HEK293 (cell line): ENCODE results near the gene CACNG6.
A peak's percentile ranks its signal among the peaks of the same experiment; 100 is the strongest.

Experiments
- CTCF ChIA-PET: fragments of 350-600 bp; formaldehyde crosslinking; extraction: SDS; loops from one replicate; lab custom pipeline; 2021; ENCODE audit warnings: antibody characterized with exemption; lab: Yijun Ruan, JAX
- POLR2A ChIA-PET: fragments of 300-600 bp; formaldehyde crosslinking; extraction: SDS; loops from one replicate; lab custom pipeline; 2020; ENCODE audit warnings: antibody characterized with exemption, inconsistent platforms; lab: Yijun Ruan, JAX
- H3K27ac ChIP-seq: fragments of 200-500 bp; sonication (Bioruptor generic); 2 replicates; pipeline ENCODE4 v1.5.1; 2014; ENCODE audit warnings: low read depth, low read length, control low read depth, inconsistent platforms; ENCODE audit errors: extremely low read depth
- H3K36me3 ChIP-seq, 2 experiments: fragments of 200-500 bp in 1 of 2; sonication (Bioruptor generic) in 1 of 2; 1 replicate in 1 of 2; 2 replicates in 1 of 2; pipeline ENCODE4 v1.5.1; 2014 to 2017; ENCODE audit warnings: inconsistent platforms in 2 of 2, low read length in 2 of 2; ENCODE audit not compliant: control insufficient read depth in 2 of 2, insufficient read depth in 1 of 2
- H3K4me1 ChIP-seq: fragments of 200-500 bp; sonication (Bioruptor generic); 2 replicates; pipeline ENCODE4 v1.5.1; 2014; ENCODE audit warnings: mild to moderate bottlenecking, low read length, inconsistent platforms; ENCODE audit not compliant: control insufficient read depth, insufficient read depth
- H3K4me3 ChIP-seq: 2 replicates; pipeline ENCODE4 v1.5.1; 2011; ENCODE audit warnings: low read depth, mild to moderate bottlenecking, control low read depth, low read length, moderate library complexity
- H3K9me3 ChIP-seq: fragments of 200-500 bp; sonication (Bioruptor generic); 2 replicates; pipeline ENCODE4 v1.5.1; 2014; ENCODE audit warnings: low read depth, low read length, inconsistent platforms; ENCODE audit not compliant: control insufficient read depth, insufficient read depth
- YY1 ChIP-seq: fragments of 450-650 bp; formaldehyde crosslinking; IDR thresholded peaks from 2 replicates; pipeline ENCODE4 v1.5.1; 2018; ENCODE audit warnings: missing biosample characterization, missing genetic modification characterization
- ZNF211 ChIP-seq: fragments of 450-650 bp; formaldehyde crosslinking; IDR thresholded peaks from 2 replicates; pipeline ENCODE4 v1.5.1; 2016; ENCODE audit warnings: low read depth, missing biosample characterization, missing genetic modification characterization
- ZNF501 ChIP-seq: fragments of 450-650 bp; formaldehyde crosslinking; IDR thresholded peaks from 2 replicates; pipeline ENCODE4 v1.5.1; 2016; ENCODE audit warnings: missing biosample characterization, missing genetic modification characterization
- ZNF654 ChIP-seq: fragments of 450-650 bp; formaldehyde crosslinking; IDR thresholded peaks from 2 replicates; pipeline ENCODE4 v1.5.1; 2016; ENCODE audit warnings: low read depth, missing biosample characterization, missing genetic modification characterization
- ZNF777 ChIP-seq: fragments of 450-650 bp; formaldehyde crosslinking; IDR thresholded peaks from 2 replicates; pipeline ENCODE4 v1.5.1; 2017; ENCODE audit warnings: missing biosample characterization, missing genetic modification characterization, borderline replicate concordance
- TF ChIP-seq, protein P1 (sequence below): fragments of 450-650 bp; formaldehyde crosslinking; IDR thresholded peaks from 2 replicates; pipeline ENCODE4 v1.5.1; 2016; ENCODE audit warnings: missing biosample characterization, missing genetic modification characterization, borderline replicate concordance
- TF ChIP-seq, protein P2 (sequence below): IDR thresholded peaks from 2 replicates; pipeline ENCODE4 v1.6.1; 2011; ENCODE audit warnings: mild to moderate bottlenecking, low read depth, low read length, borderline replicate concordance
- TF ChIP-seq, protein P3 (sequence below): fragments of 450-650 bp; formaldehyde crosslinking; IDR thresholded peaks from 2 replicates; pipeline ENCODE4 v1.5.1; 2016; ENCODE audit warnings: missing biosample characterization, missing genetic modification characterization
- TF ChIP-seq, protein P4 (sequence below): fragments of 450-650 bp; formaldehyde crosslinking; IDR thresholded peaks from 2 replicates; pipeline ENCODE4 v1.5.1; 2016; ENCODE audit warnings: missing biosample characterization, missing genetic modification characterization
- TF ChIP-seq, protein P5 (sequence below): fragments of 450-650 bp; IDR thresholded peaks from 2 replicates; pipeline ENCODE4 v1.5.1; 2018; ENCODE audit warnings: missing biosample characterization, mild to moderate bottlenecking, missing genetic modification characterization
- TF ChIP-seq, protein P6 (sequence below): fragments of 450-650 bp; formaldehyde crosslinking; IDR thresholded peaks from 2 replicates; pipeline ENCODE4 v1.5.1; 2016; ENCODE audit warnings: missing biosample characterization, missing genetic modification characterization, borderline replicate concordance
- TF ChIP-seq, protein P7 (sequence below): fragments of 450-650 bp; formaldehyde crosslinking; IDR thresholded peaks from 2 replicates; pipeline ENCODE4 v1.5.1; 2016; ENCODE audit warnings: missing biosample characterization, missing genetic modification characterization

The CACNG6 gene

DNA sequence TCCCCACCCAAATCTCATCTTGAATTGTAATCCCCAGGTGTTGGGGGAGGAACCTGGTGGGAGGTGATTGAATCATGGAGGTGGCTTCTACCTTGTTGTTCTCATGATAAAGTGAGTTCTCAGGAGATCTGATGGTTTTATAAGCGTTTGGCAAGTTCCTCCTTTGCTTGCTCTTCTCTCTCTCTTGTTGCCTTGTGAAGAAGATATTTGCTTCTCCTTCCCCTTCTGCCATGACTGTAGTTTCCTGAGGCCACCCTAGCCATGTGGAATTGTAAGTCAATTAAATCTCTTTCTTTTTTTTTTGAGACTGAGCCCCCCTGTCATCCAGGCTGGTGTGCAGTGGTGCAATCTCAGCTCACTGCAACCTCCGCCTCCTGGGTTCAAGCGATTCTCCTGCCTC, 37.9 kb downstream of the CACNG6 start (continued):
- TF ChIP-seq, protein P1, sequence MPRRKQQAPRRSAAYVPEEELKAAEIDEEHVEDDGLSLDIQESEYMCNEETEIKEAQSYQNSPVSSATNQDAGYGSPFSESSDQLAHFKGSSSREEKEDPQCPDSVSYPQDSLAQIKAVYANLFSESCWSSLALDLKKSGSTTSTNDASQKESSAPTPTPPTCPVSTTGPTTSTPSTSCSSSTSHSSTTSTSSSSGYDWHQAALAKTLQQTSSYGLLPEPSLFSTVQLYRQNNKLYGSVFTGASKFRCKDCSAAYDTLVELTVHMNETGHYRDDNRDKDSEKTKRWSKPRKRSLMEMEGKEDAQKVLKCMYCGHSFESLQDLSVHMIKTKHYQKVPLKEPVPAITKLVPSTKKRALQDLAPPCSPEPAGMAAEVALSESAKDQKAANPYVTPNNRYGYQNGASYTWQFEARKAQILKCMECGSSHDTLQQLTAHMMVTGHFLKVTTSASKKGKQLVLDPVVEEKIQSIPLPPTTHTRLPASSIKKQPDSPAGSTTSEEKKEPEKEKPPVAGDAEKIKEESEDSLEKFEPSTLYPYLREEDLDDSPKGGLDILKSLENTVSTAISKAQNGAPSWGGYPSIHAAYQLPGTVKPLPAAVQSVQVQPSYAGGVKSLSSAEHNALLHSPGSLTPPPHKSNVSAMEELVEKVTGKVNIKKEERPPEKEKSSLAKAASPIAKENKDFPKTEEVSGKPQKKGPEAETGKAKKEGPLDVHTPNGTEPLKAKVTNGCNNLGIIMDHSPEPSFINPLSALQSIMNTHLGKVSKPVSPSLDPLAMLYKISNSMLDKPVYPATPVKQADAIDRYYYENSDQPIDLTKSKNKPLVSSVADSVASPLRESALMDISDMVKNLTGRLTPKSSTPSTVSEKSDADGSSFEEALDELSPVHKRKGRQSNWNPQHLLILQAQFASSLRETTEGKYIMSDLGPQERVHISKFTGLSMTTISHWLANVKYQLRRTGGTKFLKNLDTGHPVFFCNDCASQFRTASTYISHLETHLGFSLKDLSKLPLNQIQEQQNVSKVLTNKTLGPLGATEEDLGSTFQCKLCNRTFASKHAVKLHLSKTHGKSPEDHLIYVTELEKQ: no peak
- TF ChIP-seq, protein P2, sequence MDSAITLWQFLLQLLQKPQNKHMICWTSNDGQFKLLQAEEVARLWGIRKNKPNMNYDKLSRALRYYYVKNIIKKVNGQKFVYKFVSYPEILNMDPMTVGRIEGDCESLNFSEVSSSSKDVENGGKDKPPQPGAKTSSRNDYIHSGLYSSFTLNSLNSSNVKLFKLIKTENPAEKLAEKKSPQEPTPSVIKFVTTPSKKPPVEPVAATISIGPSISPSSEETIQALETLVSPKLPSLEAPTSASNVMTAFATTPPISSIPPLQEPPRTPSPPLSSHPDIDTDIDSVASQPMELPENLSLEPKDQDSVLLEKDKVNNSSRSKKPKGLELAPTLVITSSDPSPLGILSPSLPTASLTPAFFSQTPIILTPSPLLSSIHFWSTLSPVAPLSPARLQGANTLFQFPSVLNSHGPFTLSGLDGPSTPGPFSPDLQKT: no peak
- TF ChIP-seq ZNF211 (tag by site-specific recombination): no peak
- no peak for TF ChIP-seq YY1 (tag by site-specific recombination)
- TF ChIP-seq, protein P3, sequence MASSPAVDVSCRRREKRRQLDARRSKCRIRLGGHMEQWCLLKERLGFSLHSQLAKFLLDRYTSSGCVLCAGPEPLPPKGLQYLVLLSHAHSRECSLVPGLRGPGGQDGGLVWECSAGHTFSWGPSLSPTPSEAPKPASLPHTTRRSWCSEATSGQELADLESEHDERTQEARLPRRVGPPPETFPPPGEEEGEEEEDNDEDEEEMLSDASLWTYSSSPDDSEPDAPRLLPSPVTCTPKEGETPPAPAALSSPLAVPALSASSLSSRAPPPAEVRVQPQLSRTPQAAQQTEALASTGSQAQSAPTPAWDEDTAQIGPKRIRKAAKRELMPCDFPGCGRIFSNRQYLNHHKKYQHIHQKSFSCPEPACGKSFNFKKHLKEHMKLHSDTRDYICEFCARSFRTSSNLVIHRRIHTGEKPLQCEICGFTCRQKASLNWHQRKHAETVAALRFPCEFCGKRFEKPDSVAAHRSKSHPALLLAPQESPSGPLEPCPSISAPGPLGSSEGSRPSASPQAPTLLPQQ: no peak
- no peak for TF ChIP-seq ZNF777

DNA sequence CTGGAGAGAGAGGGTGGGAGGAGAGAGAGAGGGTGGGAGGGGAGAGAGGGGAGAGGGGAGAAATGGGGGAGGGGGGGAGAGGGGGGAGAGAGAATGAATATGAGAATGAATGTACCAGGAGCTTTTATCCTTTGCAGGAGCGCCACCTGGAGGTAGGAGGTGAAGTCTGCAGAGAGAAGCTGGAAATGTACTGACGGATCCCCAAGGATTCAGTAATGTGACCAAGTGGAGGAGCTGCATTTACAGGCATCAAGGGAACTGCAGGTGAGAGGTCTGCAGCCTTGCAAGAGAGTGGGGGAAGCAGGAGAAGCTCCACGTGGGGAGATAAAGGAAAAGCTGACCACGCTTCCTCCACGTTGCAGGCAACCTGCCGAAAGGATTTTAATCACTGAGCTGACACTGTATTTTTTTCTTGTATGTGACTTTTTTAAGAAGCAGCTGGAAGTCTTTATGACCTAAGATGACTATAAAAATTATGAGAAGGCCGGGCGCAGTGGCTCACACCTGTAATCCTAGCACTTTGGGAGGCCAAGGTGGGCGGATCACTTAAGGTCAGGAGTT, 38.6 kb downstream of the CACNG6 start:
- Histone ChIP-seq H3K9me3 (no peaks in the 10 kb centered on the region), H3K27ac (no peak overlapping the region), H3K36me3 (no peaks in the 10 kb centered on the region), H3K4me3 (no peak overlapping the region), H3K4me1 (no peaks in the 10 kb centered on the region)
- CTCF ChIA-PET: interaction anchor here (0.6 to 3.5 kb wide), 47 partner anchors 8 to 379 kb away, joined by 3 to 51 read pairs (median 5); partner anchors contain the start of genes PRKCG and TFPT
- POLR2A ChIA-PET: interaction anchor here (0.9 to 1.1 kb wide), 3 partner anchors 50 to 237 kb away, joined by 5 to 8 read pairs (median 5); no protein-coding TSS in a partner anchor
- TF ChIP-seq, protein P4, sequence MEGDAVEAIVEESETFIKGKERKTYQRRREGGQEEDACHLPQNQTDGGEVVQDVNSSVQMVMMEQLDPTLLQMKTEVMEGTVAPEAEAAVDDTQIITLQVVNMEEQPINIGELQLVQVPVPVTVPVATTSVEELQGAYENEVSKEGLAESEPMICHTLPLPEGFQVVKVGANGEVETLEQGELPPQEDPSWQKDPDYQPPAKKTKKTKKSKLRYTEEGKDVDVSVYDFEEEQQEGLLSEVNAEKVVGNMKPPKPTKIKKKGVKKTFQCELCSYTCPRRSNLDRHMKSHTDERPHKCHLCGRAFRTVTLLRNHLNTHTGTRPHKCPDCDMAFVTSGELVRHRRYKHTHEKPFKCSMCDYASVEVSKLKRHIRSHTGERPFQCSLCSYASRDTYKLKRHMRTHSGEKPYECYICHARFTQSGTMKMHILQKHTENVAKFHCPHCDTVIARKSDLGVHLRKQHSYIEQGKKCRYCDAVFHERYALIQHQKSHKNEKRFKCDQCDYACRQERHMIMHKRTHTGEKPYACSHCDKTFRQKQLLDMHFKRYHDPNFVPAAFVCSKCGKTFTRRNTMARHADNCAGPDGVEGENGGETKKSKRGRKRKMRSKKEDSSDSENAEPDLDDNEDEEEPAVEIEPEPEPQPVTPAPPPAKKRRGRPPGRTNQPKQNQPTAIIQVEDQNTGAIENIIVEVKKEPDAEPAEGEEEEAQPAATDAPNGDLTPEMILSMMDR (tag by site-specific recombination): peak; percentile 33
- TF ChIP-seq, protein P5, sequence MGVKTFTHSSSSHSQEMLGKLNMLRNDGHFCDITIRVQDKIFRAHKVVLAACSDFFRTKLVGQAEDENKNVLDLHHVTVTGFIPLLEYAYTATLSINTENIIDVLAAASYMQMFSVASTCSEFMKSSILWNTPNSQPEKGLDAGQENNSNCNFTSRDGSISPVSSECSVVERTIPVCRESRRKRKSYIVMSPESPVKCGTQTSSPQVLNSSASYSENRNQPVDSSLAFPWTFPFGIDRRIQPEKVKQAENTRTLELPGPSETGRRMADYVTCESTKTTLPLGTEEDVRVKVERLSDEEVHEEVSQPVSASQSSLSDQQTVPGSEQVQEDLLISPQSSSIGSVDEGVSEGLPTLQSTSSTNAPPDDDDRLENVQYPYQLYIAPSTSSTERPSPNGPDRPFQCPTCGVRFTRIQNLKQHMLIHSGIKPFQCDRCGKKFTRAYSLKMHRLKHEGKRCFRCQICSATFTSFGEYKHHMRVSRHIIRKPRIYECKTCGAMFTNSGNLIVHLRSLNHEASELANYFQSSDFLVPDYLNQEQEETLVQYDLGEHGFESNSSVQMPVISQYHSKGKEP (tag by site-specific recombination): peak; percentile 69
- TF ChIP-seq, protein P6, sequence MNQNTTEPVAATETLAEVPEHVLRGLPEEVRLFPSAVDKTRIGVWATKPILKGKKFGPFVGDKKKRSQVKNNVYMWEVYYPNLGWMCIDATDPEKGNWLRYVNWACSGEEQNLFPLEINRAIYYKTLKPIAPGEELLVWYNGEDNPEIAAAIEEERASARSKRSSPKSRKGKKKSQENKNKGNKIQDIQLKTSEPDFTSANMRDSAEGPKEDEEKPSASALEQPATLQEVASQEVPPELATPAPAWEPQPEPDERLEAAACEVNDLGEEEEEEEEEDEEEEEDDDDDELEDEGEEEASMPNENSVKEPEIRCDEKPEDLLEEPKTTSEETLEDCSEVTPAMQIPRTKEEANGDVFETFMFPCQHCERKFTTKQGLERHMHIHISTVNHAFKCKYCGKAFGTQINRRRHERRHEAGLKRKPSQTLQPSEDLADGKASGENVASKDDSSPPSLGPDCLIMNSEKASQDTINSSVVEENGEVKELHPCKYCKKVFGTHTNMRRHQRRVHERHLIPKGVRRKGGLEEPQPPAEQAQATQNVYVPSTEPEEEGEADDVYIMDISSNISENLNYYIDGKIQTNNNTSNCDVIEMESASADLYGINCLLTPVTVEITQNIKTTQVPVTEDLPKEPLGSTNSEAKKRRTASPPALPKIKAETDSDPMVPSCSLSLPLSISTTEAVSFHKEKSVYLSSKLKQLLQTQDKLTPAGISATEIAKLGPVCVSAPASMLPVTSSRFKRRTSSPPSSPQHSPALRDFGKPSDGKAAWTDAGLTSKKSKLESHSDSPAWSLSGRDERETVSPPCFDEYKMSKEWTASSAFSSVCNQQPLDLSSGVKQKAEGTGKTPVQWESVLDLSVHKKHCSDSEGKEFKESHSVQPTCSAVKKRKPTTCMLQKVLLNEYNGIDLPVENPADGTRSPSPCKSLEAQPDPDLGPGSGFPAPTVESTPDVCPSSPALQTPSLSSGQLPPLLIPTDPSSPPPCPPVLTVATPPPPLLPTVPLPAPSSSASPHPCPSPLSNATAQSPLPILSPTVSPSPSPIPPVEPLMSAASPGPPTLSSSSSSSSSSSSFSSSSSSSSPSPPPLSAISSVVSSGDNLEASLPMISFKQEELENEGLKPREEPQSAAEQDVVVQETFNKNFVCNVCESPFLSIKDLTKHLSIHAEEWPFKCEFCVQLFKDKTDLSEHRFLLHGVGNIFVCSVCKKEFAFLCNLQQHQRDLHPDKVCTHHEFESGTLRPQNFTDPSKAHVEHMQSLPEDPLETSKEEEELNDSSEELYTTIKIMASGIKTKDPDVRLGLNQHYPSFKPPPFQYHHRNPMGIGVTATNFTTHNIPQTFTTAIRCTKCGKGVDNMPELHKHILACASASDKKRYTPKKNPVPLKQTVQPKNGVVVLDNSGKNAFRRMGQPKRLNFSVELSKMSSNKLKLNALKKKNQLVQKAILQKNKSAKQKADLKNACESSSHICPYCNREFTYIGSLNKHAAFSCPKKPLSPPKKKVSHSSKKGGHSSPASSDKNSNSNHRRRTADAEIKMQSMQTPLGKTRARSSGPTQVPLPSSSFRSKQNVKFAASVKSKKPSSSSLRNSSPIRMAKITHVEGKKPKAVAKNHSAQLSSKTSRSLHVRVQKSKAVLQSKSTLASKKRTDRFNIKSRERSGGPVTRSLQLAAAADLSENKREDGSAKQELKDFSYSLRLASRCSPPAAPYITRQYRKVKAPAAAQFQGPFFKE: no peak
- peak; percentile 41; the same call in 1 of the 2 replicates for TF ChIP-seq ZNF654
- no peak for TF ChIP-seq ZNF501
- TF ChIP-seq, protein P7, sequence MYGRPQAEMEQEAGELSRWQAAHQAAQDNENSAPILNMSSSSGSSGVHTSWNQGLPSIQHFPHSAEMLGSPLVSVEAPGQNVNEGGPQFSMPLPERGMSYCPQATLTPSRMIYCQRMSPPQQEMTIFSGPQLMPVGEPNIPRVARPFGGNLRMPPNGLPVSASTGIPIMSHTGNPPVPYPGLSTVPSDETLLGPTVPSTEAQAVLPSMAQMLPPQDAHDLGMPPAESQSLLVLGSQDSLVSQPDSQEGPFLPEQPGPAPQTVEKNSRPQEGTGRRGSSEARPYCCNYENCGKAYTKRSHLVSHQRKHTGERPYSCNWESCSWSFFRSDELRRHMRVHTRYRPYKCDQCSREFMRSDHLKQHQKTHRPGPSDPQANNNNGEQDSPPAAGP: no peak
